ENCODE results near the gene MBNL1.

MBNL1 gene

DNA sequence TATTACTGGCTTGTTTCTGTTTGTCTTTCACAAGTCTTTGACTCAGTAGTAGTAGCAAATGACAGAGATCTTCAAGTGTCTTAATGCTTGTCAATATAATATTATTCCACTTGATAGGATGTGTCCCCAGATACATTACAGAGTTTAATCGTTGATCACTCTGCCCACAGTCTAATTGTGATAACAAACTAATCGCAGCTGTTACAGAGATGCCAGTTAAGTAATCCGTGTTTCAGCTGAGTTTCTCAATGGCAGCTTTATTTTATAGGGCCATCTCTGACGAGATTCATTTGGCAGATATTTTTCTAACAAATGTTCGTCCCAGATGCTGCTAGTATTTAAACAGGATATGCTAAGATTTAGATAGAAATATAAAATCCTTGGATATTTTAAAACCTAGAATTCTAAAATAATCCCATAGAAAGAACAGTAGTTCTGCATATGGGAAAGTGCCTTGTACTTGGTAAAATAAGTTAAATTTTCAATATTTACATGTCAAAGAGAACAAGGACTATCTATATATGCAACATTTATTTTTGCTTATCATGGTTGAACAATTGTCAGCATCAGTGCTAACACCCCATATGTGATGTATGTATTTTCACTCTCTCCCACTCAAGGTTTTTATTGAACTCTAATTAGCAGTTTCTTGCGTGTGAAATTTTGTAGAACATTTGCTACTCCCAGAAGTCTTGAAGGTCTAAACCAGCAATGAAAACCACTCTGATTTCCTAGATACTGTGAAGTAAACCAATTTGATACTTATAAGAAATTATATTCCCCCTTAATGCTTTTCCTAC is 185.5 kb downstream of the MBNL1 start:
- no peak for ATAC-seq

DNA sequence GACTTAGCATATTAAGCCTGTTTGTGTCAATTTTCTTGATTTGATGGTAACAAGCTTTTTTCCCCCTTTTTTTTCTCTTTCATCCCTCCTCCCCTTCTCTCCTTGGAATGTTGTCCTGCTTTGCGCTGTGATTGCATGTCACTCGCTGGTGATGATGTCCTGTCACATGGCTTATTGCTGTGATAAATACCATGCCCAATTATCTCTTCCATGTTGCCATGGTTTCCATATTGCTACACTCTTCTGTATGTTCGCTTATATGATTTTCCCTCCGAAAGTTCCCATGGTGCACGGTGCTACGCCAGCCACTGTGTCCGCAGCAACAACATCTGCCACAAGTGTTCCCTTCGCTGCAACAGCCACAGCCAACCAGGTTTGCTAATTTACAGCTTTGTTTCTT is 187.3 kb downstream of the MBNL1 start:
- no peak for ATAC-seq

DNA sequence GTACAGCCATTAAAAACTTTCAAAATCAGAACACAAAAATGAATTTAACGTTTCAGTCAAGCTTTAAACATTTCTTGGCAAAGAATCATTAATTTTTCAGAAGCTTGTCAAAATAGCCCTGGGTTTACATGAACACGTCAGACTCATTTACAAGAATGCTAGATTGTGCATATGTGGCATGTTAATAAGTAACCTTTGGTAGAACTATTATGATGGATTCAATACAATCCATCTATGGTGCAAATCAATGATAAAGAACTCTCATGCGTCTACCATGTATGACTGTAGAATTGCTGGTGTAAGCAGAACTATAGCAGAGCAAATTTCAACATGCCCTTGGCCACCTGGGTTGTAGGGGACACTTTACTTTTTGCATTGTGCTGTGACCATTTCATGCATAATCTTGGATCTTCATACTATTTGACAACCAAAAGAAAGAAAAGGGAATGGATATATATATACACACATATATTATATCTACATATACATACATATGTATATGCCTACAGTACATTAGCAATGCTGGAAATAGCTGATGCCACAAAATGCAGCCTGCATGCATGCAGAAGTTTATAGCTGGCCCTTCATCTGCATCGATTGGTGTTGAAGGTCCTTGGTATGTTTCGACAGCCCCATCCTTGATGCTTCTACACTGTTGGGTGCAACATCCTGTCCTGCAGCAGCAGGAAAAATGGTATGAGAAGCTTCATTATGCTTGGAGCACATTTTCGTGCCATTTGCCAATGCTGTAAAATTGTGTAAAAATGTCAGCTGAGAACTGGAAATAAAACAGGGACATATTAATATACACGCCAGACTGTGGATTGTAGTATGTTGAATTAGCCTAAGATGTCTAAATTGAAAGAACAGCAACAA is 189.0 kb downstream of the MBNL1 start:
- no peak for ATAC-seq

DNA sequence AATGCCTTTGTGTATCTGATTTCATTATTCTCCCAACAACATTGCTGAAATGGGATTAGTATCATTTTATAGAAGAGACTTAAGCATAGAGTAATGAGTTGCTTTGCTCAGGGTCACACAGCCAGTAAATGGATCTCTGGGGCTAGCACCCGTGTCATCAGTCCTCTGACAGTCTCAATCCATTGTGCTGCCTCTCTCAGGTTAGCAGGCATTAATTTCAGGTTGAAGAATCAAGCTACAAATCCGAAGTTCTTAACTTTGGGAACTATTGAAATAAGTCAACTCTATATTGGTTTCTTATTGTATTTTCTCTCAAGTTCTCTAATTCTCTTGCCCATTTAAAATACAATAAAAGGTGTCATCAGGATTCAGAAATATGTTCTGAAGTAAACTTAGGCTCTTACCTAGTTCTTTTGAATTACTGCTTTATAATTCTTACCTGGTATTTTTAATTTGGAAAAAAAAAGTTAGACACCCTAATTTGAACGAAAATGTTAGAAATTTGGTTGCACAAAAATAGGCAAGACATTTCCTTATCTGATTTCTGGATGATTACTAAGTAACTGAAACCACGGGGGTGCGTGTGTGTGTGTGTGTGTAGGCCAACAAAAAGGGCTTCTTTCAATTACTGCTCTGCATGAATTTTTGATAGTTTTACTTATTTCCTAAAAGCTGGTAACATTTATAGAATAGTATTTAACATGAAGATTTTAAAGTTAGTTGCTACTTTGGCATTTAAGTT is 189.8 kb downstream of the MBNL1 start:
- ATAC-seq, result peak; percentile 51

DNA sequence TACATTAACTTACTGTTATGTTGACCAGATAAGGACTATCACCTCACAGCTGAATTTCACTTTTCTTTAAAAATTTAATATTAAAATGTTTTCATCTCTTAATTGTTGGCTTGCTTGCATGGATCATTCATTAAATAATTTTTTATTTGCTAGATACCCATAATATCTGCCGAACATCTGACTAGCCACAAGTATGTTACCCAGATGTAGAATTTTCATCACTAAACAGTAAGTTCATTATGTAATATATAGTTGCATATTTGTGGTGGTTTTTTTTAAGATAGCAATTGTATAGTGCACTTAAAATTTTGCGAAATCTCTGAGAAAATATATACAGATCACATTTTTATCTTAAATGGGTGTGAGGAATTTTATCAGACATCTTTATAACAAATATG is 190.4 kb downstream of the MBNL1 start:
- ATAC-seq, result no peak

DNA sequence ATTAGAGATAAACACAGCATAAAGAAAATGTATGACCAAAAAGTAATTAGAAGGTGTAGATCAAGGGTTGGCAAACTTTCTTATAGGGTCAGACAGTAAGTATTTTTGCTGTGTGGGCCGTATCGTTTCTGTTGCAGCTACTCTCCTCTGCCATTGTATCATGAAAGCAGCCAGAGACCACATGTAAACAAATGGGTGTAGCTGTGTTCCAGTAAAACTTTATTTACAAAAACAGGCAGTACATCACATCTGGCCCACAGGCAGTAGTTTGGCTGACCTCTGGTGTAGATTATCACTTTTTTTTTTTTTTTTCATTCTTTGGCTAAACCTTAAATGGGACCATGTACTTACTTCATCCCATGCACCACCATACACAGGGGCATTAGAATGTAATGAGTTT is 190.8 kb downstream of the MBNL1 start:
- no peak for ATAC-seq

DNA sequence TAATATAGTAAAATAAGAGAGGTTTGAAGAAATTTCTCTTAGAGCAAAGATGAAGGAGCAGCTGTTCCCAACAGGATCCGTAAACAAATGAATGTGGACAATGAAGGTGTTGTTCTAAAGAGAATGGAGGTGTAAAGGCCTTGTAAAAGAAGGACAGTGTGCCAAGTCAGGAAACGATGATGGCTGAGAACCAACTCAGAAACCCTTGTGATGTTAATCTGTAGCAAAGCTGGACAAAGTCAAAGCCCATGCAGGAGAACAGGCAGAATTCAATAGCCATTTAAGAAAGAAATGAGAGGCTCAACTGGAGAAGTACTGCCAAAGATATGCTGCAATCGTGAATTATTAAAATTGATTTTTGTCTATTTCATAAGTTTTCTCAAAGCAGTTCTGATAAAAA is 192.2 kb downstream of the MBNL1 start:
- ATAC-seq, result no peak

DNA sequence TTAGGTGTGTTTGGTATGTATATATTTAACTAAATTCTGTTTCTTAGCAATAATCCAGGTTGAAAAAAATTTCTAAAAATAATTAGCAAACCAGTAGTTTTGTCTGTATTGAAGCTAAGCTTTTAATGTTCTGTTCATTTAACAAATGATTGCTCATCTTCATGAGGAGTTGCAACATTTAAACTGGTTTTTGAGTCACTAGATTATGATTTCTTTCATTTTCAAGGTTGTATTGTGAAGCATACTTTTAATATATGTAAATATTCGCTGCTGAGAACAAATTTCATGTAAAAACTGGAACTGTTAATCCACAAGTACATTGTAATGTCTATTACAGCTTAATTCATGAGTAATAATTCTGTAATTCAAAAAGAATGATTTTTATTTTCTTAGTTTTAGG is 192.7 kb downstream of the MBNL1 start:
- ATAC-seq, result peak in 1 of 2 donors; percentile 41

DNA sequence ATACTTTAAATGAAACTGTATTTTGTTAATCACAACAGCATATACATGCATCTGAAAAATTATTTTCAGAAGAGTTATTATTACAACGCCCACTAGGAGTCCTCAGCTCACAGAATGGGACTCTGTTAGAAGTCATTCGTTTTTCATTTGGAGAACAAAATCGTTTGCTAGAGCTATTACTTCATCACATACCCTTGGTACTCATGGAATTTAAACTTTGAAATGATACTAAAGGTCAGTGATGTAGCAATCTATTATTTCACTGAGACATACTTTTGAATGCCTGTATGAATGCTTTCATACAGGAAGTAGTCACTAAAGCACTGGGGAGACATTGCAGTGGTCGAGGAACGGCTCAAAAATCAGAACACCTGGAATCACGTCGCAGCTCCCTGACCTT is 198.1 kb downstream of the MBNL1 start:
- ATAC-seq, result peak; percentile 41 to 48

DNA sequence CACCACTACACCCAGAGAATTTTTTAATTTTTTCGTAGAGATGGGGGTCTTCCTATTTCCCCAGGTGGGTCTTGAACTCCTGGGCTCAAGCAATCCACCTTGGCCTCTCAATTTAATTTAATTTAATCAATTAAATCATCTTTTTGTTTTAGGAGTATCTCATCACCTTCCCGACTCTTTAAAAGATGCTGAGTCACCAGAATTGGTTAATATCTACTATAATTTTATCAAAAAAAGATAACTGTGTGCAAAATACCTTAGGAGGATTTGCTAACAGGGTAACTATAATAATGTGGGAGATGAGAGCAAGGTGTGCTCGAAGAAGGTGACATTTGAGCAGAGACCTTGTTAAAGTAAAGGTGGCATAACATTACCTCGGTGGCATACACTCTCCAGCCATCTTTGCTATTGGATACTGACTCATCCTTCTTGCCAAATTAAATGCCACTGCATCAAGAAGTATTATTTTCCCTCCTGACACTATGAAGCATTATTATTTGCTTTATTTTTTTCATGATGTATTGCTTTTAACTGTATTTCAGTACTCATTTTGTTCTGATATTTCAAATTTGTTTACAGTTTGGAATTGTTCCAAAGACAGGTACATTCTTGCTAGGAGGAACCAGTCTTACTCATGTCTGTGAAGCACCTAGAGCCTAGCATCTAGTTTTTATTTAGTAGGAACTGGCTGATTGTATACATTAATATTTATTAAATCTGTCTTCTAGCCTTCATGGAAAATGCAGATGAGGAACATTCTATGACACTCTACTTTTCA is 200.7 kb downstream of the MBNL1 start:
- ATAC-seq, result no peak

DNA sequence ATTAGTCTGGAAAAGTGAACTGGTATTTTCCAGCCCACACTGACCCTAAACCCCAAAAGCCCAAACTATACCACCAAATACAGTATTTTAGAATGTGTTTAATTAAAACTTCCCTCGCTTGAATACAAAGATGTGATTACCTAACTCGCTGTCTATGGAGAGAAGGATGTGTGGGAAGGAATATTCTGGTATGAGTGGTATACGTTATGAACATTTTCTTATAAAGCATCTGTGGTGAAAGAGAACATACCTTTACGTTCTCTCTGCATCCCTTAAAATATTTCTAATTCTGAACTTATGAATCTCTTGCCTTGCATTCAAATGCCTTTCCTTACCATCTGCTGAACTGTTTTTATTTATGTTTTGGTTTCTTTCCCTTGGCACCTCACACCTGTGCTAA is 201.4 kb downstream of the MBNL1 start:
- ATAC-seq, result no peak

DNA sequence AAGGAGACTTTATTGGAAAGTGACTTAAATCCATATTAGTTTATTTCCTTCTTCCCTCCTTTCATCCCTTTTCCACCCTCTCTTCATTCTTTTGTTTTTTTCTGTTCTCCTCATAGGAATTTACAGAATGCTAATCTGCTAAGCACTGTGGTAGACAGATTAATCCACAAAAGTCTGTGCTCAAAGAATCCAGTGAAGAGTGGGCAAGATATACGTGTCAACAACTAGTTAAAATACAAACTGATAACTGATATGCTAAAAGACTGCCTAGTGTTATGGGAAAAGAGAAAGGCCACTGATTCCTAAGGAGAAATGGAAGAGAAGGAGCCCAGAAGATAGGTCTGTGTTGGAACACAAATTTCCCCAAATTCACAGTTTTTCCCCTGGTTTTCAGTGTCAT is 202.2 kb downstream of the MBNL1 start:
- no peak for ATAC-seq

DNA sequence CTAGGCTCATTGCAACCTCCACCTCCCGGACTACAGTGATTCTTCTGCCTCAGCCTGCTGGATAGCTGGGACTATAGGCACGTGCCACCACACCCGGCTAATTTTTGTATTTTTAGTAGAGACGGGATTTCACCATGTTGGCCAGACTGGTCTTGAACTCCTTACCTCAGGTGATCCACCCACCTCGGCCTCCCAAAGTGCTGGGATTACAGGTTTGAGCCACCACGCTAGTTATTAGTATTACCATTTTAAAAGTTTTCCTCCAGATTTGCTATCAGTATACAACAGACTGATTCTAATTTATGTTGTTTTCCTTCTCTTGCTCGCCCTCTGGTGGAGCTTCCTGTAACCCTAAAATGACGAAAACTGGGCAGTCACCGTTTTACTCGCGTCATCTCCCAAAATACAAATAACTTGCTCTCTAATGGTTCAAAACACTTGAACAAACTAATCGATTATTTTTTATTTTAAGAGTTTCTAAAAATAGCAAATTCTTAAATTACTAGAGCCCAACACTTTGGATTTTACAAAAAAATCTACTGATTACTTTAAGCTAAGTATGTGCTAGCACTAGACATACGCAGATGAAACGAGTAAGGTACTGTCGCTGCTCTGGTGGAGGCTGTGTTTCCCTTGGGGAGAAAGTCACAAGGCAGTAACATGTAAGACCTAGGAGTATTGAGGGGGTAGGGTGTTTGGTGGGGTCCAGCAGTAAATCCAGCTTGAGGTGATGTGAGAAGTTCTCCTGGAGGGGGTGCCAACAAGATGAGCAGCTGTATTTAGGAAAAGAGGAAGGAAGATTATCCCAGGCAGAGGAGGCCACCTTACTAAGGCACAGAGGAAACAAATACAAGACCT is 203.3 kb downstream of the MBNL1 start:
- ATAC-seq, result peak; percentile 79 to 85

DNA sequence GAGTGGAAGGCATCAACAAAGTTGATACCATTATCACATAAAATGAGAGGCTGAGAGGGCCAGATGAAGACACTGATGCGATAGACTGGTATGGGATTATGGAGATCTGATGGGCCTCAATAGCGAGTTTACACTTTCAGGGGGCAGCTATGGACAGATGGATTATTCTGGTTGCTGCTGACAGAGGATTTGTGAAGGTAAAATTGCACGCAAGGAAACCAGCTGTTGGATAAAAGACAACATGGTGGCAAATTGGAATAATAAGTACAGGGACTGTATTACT is 203.9 kb downstream of the MBNL1 start:
- ATAC-seq, result no peak

DNA sequence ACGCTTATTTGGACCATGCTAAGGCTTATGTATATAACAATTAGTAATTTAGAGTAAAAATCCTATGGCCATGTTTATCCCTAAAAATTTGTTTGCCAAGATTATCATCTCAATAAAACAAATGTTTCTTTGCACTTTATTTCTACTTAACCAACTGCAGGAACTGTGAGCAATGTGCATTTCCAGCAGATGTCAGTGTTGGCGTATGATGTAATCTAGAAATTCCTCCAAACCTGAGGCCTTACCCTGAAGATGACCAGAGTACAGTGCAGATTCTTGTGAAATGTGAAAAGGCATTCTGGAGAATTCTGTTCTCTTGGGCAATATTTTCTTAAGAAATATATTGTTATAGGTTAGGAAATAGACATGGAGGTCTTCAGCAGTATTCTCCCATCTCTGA is 205.9 kb downstream of the MBNL1 start:
- ATAC-seq, result no peak

DNA sequence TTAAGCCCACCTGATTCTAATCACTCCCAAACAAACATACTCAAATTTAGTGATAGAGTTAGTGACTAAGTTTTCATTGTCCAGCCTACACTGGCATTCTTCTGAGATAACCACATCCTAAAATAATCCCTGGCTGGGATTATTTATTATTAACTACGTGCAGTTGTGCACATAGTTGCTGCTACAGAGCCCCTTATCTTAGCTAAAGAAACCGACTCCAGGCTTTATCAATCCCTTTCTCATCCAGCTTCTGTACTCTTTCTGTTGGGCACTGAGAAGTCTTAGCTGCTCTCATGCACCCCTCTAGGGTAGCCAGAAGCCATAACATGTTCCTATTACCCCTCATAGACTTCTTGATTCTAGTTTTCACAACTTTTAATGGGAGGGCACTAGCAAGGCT is 208.7 kb downstream of the MBNL1 start:
- ATAC-seq, result no peak

DNA sequence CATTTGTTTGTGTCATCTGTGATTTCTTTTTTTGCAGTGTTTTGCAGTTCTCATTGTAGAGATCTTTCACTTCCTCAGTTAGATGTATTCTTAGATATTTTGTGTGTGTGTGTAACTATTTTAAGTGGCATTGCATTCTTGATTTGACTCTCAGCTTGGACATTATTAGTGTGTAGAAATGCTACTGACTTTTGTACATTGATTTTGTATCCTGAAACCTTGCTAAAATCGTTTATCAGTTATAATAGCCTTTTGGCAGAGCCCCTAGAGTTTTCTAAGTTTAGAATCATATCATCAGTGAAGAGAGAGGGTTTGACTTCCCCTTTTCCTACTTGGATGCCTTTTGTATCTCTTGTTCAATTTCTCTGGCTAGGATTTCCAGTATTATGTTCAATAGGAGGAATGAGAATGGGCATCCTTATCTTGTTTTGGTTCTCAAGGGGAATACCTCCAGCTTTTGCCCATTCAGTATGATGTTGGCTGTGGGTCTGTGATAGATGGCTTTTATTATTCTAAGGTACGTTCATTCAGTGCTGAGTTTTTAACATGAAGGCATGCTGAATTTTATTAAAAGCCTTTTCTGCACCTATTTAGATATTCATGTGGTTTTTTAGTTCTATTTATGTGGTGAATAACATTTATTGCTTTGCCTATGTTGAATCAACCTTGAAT is 211.7 kb downstream of the MBNL1 start:
- no peak for ATAC-seq

DNA sequence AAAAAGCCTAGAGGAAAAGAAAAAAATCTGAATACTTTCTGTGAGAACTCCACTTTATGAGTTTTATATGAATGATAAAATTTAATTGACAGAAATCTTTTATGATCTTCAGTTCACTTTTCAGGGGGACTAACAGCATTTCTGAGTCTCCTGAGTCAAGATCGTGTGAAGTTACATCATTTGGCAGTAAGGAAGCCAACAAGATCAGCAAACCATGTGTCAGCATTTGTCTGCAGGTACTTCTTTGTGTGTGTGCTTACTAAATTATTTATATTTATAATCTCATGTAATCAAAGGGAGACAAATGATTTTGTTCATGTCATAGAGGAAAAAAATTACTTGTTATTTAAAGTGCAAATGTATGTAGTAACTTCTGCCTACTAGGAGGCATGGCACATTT is 217.6 kb downstream of the MBNL1 start:
- no peak for ATAC-seq

DNA sequence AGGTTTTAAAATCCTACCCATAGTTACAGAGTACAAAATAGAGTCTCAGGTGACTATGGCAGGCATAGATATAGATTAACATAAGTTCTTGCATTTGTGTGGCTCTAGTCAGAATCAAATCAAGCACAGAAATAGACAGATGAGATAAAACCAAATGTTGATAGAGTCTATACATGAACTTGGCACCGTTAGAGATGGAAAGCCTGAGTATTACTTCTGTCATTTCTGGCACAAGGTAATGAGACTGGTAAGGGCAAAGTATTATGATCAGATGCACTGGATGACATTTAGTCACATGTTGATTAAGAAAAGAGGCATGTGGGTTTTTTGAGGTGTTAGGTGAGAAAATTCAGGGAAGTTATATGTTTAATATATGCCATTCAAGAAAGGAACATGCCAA is 219.7 kb downstream of the MBNL1 start:
- ATAC-seq, result no peak

DNA sequence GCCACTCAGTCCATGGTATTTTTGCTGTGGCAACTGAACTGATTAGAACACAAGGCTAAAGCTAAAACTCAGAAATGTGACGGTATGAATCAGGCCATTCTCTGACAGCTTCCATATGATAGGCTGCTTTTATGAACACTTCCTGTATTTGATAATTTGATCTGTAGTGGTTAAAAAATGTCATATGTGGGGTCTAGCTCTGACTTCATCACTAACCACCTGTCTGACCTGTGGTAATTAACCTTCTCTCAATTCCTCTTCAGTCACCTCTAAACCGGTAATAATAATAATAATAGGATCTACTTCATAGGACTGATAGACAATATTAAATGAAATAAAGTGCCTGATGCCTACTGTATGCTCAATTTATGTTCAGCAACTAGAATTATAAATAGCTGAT is 223.2 kb downstream of the MBNL1 start:
- no peak for ATAC-seq

DNA sequence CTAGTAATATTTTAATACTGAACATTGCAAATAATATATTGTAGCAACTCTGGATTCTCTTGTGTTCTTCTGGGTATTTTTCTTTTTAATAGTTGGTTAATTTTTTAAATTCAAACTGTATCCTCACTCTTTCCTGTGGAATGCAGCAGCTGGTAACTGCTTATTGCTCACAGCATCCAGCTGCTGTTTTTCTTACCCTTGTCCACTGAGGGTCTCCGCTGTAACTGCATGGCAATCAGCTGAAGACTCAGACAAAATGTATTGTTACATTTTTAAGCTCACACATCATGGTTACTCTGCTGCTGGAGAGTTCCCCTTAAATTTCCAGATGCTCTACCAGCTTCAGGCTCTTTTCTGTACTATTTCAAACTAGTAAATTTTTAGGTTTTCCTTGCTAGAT is 227.6 kb downstream of the MBNL1 start:
- no peak for ATAC-seq
